GM19452 (cell line): ENCODE data around the gene PDGFC.
"Not testable (repeated sequence)": the region's sequence is repeated elsewhere in the genome, so short reads cannot be mapped to it uniquely, and the experiment has no call there.

Experiments used
- ATAC-seq: cut with Tn5 transposase; IDR thresholded peaks from one replicate; pipeline ENCODE4 v1.9.1; 2021; ENCODE audit not compliant: unreplicated experiment

PDGFC gene

GRCh38 chr4:156952078-156952759 is 19.4 kb downstream of the PDGFC start:
- ATAC-seq: no peak

- ATAC-seq: no peak
Observed at GRCh38 chr4:156950948-156951347, 20.7 kb downstream of the PDGFC start.

GRCh38 chr4:156950090-156950489 is 21.5 kb downstream of the PDGFC start:
- no peak for ATAC-seq

GRCh38 chr4:156949373-156949814 is 22.2 kb downstream of the PDGFC start:
- ATAC-seq: no peak

- ATAC-seq: no peak
Observed at GRCh38 chr4:156948738-156949137, 22.9 kb downstream of the PDGFC start.

- ATAC-seq: no peak
Observed at GRCh38 chr4:156948133-156948532, 23.5 kb downstream of the PDGFC start.

- no peak for ATAC-seq
Observed at GRCh38 chr4:156946516-156947424, 24.8 kb downstream of the PDGFC start.

- no peak for ATAC-seq
Observed at GRCh38 chr4:156945532-156945931, 26.1 kb downstream of the PDGFC start.

GRCh38 chr4:156942991-156943390 is 28.6 kb downstream of the PDGFC start:
- no peak for ATAC-seq

GRCh38 chr4:156941940-156942548 is 29.6 kb downstream of the PDGFC start:
- no peak for ATAC-seq

- ATAC-seq: no peak
Observed at GRCh38 chr4:156939801-156940200, 31.8 kb downstream of the PDGFC start.

- ATAC-seq: no peak
Observed at GRCh38 chr4:156939139-156939538, 32.5 kb downstream of the PDGFC start.

- ATAC-seq: no peak
Observed at GRCh38 chr4:156934259-156934635, 37.4 kb downstream of the PDGFC start.

- no peak for ATAC-seq
Observed at GRCh38 chr4:156933633-156934258, 37.9 kb downstream of the PDGFC start.

- ATAC-seq: not testable (repeated sequence)
Observed at GRCh38 chr4:156932360-156932759, 39.2 kb downstream of the PDGFC start.

GRCh38 chr4:156931267-156931666 is 40.3 kb downstream of the PDGFC start:
- no peak for ATAC-seq

- ATAC-seq: no peak
Observed at GRCh38 chr4:156929386-156930105, 42.1 kb downstream of the PDGFC start.

GRCh38 chr4:156924774-156925315 is 46.8 kb downstream of the PDGFC start:
- ATAC-seq: no peak

GRCh38 chr4:156923525-156923924 is 48.1 kb downstream of the PDGFC start:
- no peak for ATAC-seq

GRCh38 chr4:156915221-156915620 is 56.4 kb downstream of the PDGFC start:
- ATAC-seq: no peak
